BJ (cell line): ENCODE data around the gene DUSP18. TPM values are rescaled to one million over a fixed set of nuclear protein-coding genes. Genes with fewer than 3 reads are reported as not detected.

Experiments
- CTCF ChIA-PET: fragments of 350-600 bp; formaldehyde crosslinking; extraction: SDS; loops from one replicate; lab custom pipeline; 2021; ENCODE audit warnings: antibody characterized with exemption, inconsistent platforms; lab: Yijun Ruan, JAX
- POLR2A ChIA-PET: fragments of 300-600 bp; sonication (Branson Sonifier 250); formaldehyde crosslinking; extraction: SDS; loops from one replicate; lab custom pipeline; 2021; ENCODE audit warnings: antibody characterized with exemption; lab: Charles Lee
- DNase-seq: peaks from one replicate; pipeline ENCODE4 v3.0.0-alpha.2; 2011; ENCODE audit warnings: low read depth
- H3K27me3 ChIP-seq: 2 replicates; pipeline ENCODE4 v1.6.0; 2011; ENCODE audit warnings: low read length; ENCODE audit not compliant: control insufficient read depth, insufficient read depth
- H3K36me3 ChIP-seq: 2 replicates; pipeline ENCODE4 v1.5.1; 2011; ENCODE audit warnings: low read length; ENCODE audit not compliant: control insufficient read depth, insufficient read depth
- H3K4me3 ChIP-seq: 2 replicates; pipeline ENCODE4 v1.5.1; 2011; ENCODE audit warnings: low read depth, mild to moderate bottlenecking, control low read depth, low read length
- CTCF ChIP-seq: IDR thresholded peaks from 2 replicates; pipeline ENCODE4 v1.5.1; 2011; ENCODE audit warnings: low read depth, mild to moderate bottlenecking, control low read depth, inconsistent platforms, low read length, moderate library complexity; ENCODE audit not compliant: insufficient read depth
- polyA plus RNA-seq: library from polyadenylated mRNA; depleted of rRNA; stranded (reverse); fragments of >200 nt; gene quantifications from 2 replicates; pipeline ENCODE4 v1.2.3, GENCODE V29; 2011

The DUSP18 gene
- polyA plus RNA-seq, 1 experiment: 18.6 TPM

DNA sequence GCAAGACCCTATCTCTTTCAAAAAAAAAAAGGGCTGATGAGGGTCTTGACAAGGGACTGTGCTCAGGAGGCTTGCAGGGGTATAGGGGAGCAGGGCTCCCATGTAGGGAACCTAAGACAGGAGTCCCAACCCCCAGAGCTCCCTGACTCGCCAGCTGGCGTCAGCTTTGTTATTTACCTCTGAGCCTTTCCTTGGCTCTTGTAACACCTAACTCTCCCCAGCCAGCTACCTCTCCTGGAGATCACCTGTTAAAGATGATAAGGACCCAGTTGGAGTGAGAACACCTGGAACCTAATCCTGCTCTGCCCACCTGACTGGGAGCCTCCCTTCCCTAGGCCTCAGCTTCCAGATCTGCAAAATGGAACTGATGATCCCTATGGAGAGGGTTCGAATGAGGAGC is 18.9 kb downstream of the DUSP18 start:
- POLR2A ChIA-PET: no interaction called here
- CTCF ChIA-PET: interaction anchor here (0.6 to 1.7 kb wide), 3 partner anchors 14 to 740 kb away, joined by 3 to 10 read pairs (median 4); partner anchors contain the start of gene SLC35E4
- no peaks in the 10 kb centered on the region for H3K27me3 ChIP-seq
- no peak overlapping the region for H3K4me3 ChIP-seq
- no peak for DNase-seq
- TF ChIP-seq CTCF: no peak
- no peaks in the 10 kb centered on the region; the same call in 1 of the 2 replicates for H3K36me3 ChIP-seq

DNA sequence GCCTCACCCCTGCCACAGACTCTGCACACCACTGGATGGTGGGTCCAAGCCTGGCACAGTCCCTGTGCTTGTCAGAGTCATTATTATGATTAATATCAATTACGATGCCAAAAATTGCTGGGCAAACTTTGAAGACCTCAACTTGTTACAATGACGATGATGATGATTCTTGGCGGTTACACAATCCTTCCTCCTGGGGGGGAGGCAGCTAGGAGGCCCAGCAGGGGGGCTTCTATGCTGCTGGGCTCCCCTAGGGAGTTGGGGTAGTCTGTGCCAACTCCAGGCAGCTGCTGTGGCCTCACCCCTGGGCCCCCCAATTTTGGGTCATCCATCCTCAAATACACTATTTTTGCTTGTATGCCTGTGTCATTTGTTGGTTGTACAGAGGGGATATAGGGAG is 20.1 kb downstream of the DUSP18 start:
- H3K36me3 ChIP-seq: no peaks in the 10 kb centered on the region; the same call in 1 of the 2 replicates
- no peak for DNase-seq
- POLR2A ChIA-PET: no interaction called here
- H3K27me3 ChIP-seq: no peaks in the 10 kb centered on the region
- no peak overlapping the region for H3K4me3 ChIP-seq
- TF ChIP-seq CTCF: no peak
- CTCF ChIA-PET: interaction anchor here (0.9 kb wide), 1 partner anchor 107 kb away, joined by 3 read pairs; no protein-coding TSS in a partner anchor

DNA sequence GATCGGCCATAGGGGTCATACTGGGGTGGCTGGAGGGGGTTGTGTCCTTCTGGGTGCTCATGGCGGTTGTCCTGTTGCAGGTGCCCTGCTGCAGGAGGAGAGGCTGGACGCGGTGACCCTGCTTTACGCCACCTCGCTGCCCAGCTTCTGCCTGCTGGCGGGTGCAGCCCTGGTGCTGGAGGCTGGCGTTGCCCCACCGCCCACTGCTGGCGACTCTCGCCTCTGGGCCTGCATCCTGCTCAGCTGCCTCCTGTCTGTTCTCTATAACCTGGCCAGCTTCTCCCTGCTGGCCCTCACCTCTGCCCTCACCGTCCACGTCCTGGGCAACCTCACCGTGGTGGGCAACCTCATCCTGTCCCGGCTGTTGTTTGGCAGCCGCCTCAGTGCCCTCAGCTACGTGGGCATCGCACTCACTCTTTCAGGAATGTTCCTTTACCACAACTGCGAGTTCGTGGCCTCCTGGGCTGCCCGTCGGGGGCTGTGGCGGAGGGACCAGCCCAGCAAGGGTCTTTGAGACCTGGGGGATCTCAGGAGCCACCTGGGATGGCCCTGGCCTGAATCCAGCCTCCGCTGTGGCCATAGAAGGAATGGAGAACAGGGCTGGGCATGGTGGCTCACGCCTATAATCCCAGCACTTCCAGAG is 21.0 kb downstream of the DUSP18 start:
- TF ChIP-seq CTCF: no peak
- no peak for DNase-seq
- Histone ChIP-seq H3K36me3 (no peaks in the 10 kb centered on the region; the same call in 1 of the 2 replicates), H3K27me3 (no peaks in the 10 kb centered on the region), H3K4me3 (no peak overlapping the region)
- POLR2A ChIA-PET: no interaction called here
- CTCF ChIA-PET: interaction anchor here (0.7 to 4.5 kb wide), 3 partner anchors 12 to 108 kb away, joined by 3 to 23 read pairs (median 4); partner anchors contain the start of gene SLC35E4

DNA sequence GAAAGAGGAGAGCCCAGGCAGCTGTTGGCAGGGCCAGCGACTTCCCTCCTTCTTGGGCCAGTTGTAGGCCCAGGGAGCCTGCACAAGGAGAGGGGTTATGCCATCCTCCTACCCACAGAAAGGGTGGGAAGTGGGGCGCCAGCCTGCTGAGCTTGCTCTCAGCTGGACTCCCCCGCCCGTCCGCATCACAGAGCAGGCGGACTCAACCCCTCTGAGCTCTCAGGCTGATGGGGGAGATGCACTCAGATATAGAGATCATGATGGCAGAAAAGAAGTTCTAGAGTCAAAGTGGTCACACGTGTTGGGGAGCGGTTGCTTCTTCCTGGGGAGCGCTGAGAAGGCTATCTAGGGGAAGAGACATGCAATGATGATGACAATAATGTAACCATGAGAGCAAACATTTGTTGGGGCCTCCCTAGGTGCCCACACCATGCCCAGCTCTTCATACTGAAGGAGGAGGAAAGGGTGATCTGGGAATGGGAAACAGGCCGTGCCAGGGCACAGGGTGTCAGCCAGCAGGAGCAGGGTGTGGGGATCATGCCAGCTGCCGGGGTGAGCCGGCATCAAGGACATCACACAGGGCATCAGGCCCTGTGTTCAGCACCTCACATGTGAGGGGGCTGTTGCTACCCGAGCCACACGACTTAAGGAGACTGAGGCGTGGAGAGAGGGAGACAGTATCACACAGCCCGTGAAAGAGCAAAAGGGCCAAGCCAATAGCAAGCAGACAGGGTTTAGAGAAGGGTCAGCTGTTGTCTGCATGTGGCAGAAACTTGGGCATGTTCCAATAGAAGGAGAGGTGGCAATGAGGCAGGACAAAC is 24.4 kb downstream of the DUSP18 start:
- Histone ChIP-seq H3K4me3 (no peak overlapping the region), H3K36me3 (no peaks in the 10 kb centered on the region; the same call in 1 of the 2 replicates), H3K27me3 (no peaks in the 10 kb centered on the region)
- DNase-seq: no peak
- no peak for TF ChIP-seq CTCF
- CTCF ChIA-PET: interaction anchor here (1.1 to 4.5 kb wide), 5 partner anchors 9 to 113 kb away, joined by 4 to 23 read pairs (median 5); partner anchors contain the start of gene SLC35E4
- POLR2A ChIA-PET: no interaction called here
